ENCODE measurements around the gene MRPS22.

Gene MRPS22

GRCh38 chr3:139318431-139318816 lies 25.4 kb upstream of the MRPS22 start:
- H3K9me3 ChIP-seq (ENCODE audit: low read length), result no peaks in the 10 kb centered on the region
- no peak overlapping the region for H3K4me3 ChIP-seq (ENCODE audit: low read length)

GRCh38 chr3:139318826-139319225 lies 25.0 kb upstream of the MRPS22 start:
- Histone ChIP-seq H3K4me3 (ENCODE audit: low read length) (no peak overlapping the region), H3K4me1 (ENCODE audit: insufficient read depth, low read length) (no peaks in the 10 kb centered on the region), H3K36me3 (ENCODE audit: insufficient read depth, low read length) (no peaks in the 10 kb centered on the region), H2AFZ (ENCODE audit: low read depth, low read length) (no peak overlapping the region), H3K27me3 (ENCODE audit: insufficient read depth, low read length) (peaks cover 12% of the 10 kb centered on the region), H3K9me3 (ENCODE audit: low read length) (no peaks in the 10 kb centered on the region)

More at GRCh38 chr3:139318431-139318816, 25.4 kb upstream of the MRPS22 start:
- Histone ChIP-seq H3K4me1 (ENCODE audit: insufficient read depth, low read length) (no peaks in the 10 kb centered on the region), H3K27me3 (ENCODE audit: insufficient read depth, low read length) (peaks cover 12% of the 10 kb centered on the region), H2AFZ (ENCODE audit: low read depth, low read length) (no peak overlapping the region), H3K36me3 (ENCODE audit: insufficient read depth, low read length) (no peaks in the 10 kb centered on the region)

DNA sequence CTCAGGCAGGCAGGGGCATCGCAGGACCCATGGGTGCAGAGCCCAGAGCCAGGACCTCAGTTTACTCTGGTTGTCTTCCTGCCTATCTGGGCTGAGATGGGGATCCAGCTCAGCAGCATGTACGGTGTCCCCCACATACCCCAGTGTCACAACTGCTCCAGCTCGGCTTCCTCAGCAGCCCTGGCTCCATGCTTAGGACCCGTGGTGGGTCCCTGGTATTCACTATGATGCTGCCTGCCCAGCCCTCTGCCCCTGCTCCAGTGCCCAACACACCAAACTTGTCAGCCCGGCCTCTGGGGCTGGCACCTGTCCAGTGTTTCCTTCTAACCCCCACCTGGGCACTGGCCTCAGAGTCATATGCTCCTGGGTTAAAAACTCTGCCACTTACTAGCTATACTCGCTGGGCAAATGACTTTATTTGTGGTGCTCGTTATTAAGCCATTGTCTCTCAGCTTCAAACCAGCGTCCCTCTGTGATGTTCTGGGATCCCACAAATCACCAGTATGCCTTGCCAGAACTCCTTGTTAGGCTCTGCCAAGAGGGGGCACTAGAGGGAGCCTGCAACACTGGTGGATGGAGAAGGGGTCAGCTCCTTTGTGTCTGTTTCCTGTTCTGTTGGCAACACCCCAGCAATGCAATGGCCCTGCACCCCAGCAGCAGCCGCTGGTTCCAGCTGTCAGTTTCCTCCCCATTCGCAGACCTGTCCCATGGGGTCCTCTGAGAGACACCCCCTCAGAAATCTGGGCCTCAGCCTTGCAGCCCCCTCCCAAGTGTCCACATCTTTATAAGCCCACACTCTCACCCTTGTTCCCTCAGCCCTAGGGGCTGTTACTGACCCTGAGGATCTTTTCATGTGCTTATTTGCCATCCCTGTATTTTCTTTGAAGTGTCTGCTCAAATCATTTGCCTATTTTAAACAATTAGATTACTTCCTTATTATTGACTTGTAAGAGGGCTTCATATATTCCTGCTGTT lies 24.1 kb upstream of the MRPS22 start:
- Histone ChIP-seq H3K27me3 (ENCODE audit: insufficient read depth, low read length) (peaks cover 12% of the 10 kb centered on the region), H3K9me3 (ENCODE audit: low read length) (no peaks in the 10 kb centered on the region), H3K4me3 (ENCODE audit: low read length) (no peak overlapping the region)

GRCh38 chr3:139320551-139321309 lies 23.1 kb upstream of the MRPS22 start:
- Histone ChIP-seq H3K9me3 (ENCODE audit: low read length) (no peaks in the 10 kb centered on the region), H3K27me3 (ENCODE audit: insufficient read depth, low read length) (peaks cover 15% of the 10 kb centered on the region), H2AFZ (ENCODE audit: low read depth, low read length) (no peak overlapping the region), H3K36me3 (ENCODE audit: insufficient read depth, low read length) (no peaks in the 10 kb centered on the region), H3K4me3 (ENCODE audit: low read length) (no peak overlapping the region), H3K4me1 (ENCODE audit: insufficient read depth, low read length) (no peaks in the 10 kb centered on the region)

More for the DNA sequence above, 24.1 kb upstream of the MRPS22 start:
- H3K4me1 ChIP-seq (ENCODE audit: insufficient read depth, low read length), result no peaks in the 10 kb centered on the region
- no peaks in the 10 kb centered on the region for H3K36me3 ChIP-seq (ENCODE audit: insufficient read depth, low read length)
- no peak overlapping the region for H2AFZ ChIP-seq (ENCODE audit: low read depth, low read length)

DNA sequence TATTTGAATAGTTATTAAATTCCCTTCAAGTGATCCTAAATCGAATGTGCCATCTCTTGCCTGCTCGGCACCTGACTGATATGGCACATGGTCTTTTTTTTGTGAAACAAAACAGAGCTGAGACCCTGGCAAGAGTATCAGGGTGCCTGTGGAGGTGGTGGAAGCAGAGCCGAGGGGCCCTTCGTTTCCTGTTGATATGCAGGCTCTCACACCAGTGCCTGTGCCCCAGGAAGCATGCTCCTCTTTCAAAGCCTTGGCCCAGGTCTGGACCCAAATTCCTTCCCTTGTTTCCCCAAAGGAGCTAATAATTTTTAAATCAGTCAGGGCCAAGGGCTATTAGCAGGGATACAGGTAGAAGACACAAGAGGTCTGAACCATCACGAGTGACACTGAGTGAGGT lies 21.5 kb upstream of the MRPS22 start:
- Histone ChIP-seq H3K4me3 (ENCODE audit: low read length) (no peak overlapping the region), H3K4me1 (ENCODE audit: insufficient read depth, low read length) (no peaks in the 10 kb centered on the region), H2AFZ (ENCODE audit: low read depth, low read length) (no peak overlapping the region), H3K36me3 (ENCODE audit: insufficient read depth, low read length) (no peaks in the 10 kb centered on the region), H3K9me3 (ENCODE audit: low read length) (no peaks in the 10 kb centered on the region), H3K27me3 (ENCODE audit: insufficient read depth, low read length) (peaks cover 21% of the 10 kb centered on the region)

DNA sequence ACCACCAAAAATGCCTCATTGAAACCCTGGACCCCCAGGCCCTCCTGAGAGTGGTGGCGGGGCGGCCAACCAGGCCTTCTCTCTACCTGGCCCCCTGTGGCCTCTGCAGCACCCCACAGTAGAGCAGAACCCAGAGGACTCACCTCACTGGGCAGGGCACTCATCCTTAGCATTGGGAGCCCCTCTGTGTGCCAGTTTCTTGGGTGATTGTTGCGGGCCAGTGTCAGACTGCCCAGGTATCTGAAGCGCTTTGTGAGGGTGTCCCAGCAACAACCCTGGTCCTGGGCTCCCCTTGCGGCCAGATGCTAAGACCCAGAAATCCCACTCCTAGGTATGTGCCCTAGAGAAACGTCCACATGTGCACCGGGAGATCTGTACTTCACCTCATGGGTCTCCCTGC lies 20.7 kb upstream of the MRPS22 start:
- H3K27me3 ChIP-seq (ENCODE audit: insufficient read depth, low read length), result peaks cover 25% of the 10 kb centered on the region
- no peaks in the 10 kb centered on the region for H3K36me3 ChIP-seq (ENCODE audit: insufficient read depth, low read length)
- H3K4me3 ChIP-seq (ENCODE audit: low read length), result no peak overlapping the region
- H3K9me3 ChIP-seq (ENCODE audit: low read length), result no peaks in the 10 kb centered on the region
- H3K4me1 ChIP-seq (ENCODE audit: insufficient read depth, low read length), result no peaks in the 10 kb centered on the region
- no peak overlapping the region for H2AFZ ChIP-seq (ENCODE audit: low read depth, low read length)

DNA sequence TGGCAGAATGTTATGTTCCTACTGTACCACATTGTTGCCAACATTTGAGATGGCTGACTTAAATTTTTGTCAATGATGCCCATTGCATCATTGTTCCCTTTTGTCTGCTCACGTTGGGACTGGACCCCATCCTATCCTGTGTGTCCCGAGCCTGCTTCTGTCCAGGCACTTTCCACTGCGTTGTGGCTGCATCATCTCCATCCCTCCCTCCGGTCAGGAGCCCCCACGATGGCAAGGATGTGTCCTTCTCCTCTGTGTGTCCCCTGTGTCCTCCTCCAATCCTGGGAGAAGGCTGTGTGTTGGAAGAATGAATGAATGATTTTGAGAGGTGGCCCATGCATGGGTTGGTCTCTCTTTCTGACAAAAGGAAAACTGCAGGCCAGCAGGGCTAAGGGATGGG lies 19.4 kb upstream of the MRPS22 start:
- no peaks in the 10 kb centered on the region for H3K4me1 ChIP-seq (ENCODE audit: insufficient read depth, low read length)
- peaks cover 29% of the 10 kb centered on the region for H3K27me3 ChIP-seq (ENCODE audit: insufficient read depth, low read length)
- no peaks in the 10 kb centered on the region for H3K9me3 ChIP-seq (ENCODE audit: low read length)
- no peak overlapping the region for H3K4me3 ChIP-seq (ENCODE audit: low read length)
- H2AFZ ChIP-seq (ENCODE audit: low read depth, low read length), result no peak overlapping the region
- no peaks in the 10 kb centered on the region for H3K36me3 ChIP-seq (ENCODE audit: insufficient read depth, low read length)

GRCh38 chr3:139325551-139325950 lies 18.3 kb upstream of the MRPS22 start:
- Histone ChIP-seq H3K27me3 (ENCODE audit: insufficient read depth, low read length) (peaks cover 29% of the 10 kb centered on the region), H2AFZ (ENCODE audit: low read depth, low read length) (no peak overlapping the region), H3K4me1 (ENCODE audit: insufficient read depth, low read length) (no peaks in the 10 kb centered on the region), H3K9me3 (ENCODE audit: low read length) (no peaks in the 10 kb centered on the region), H3K36me3 (ENCODE audit: insufficient read depth, low read length) (no peaks in the 10 kb centered on the region), H3K4me3 (ENCODE audit: low read length) (no peak overlapping the region)

- Histone ChIP-seq H2AFZ (ENCODE audit: low read depth, low read length) (no peak overlapping the region), H3K4me1 (ENCODE audit: insufficient read depth, low read length) (no peaks in the 10 kb centered on the region), H3K36me3 (ENCODE audit: insufficient read depth, low read length) (no peaks in the 10 kb centered on the region), H3K4me3 (ENCODE audit: low read length) (no peak overlapping the region), H3K9me3 (ENCODE audit: low read length) (no peaks in the 10 kb centered on the region), H3K27me3 (ENCODE audit: insufficient read depth, low read length) (peaks cover 28% of the 10 kb centered on the region)
Measured at GRCh38 chr3:139326131-139326530, 17.7 kb upstream of the MRPS22 start.

GRCh38 chr3:139326707-139327106 lies 17.1 kb upstream of the MRPS22 start:
- H3K27me3 ChIP-seq (ENCODE audit: insufficient read depth, low read length), result peaks cover 24% of the 10 kb centered on the region
- H3K9me3 ChIP-seq (ENCODE audit: low read length), result no peaks in the 10 kb centered on the region
- no peak overlapping the region for H3K4me3 ChIP-seq (ENCODE audit: low read length)
- no peaks in the 10 kb centered on the region for H3K36me3 ChIP-seq (ENCODE audit: insufficient read depth, low read length)
- no peak overlapping the region for H2AFZ ChIP-seq (ENCODE audit: low read depth, low read length)
- no peaks in the 10 kb centered on the region for H3K4me1 ChIP-seq (ENCODE audit: insufficient read depth, low read length)

GRCh38 chr3:139327231-139327630 lies 16.6 kb upstream of the MRPS22 start:
- Histone ChIP-seq H3K27me3 (ENCODE audit: insufficient read depth, low read length) (peaks cover 25% of the 10 kb centered on the region), H3K4me3 (ENCODE audit: low read length) (no peak overlapping the region), H2AFZ (ENCODE audit: low read depth, low read length) (no peak overlapping the region), H3K4me1 (ENCODE audit: insufficient read depth, low read length) (no peaks in the 10 kb centered on the region), H3K36me3 (ENCODE audit: insufficient read depth, low read length) (no peaks in the 10 kb centered on the region), H3K9me3 (ENCODE audit: low read length) (no peaks in the 10 kb centered on the region)

DNA sequence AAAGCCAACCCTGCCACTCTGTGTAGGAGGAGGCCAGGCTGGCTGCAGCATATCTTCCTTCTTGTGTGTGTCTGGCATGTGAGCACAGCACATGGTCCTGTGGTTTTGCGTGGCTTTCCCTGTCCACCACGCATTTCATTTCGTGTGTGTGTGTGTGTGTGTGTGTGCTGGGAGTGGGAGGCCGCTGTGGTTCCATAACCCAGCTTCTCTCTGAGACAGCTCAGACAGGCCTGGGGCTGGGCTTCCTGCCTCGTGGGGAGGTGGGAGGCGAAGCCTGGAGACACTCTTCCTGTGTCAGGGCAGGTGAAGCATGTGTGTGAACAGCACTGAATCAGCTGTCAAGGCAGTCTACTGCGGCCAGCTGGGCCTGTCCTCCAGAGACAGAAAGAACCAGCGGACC lies 16.0 kb upstream of the MRPS22 start:
- H3K27me3 ChIP-seq (ENCODE audit: insufficient read depth, low read length), result peaks cover 26% of the 10 kb centered on the region
- H3K36me3 ChIP-seq (ENCODE audit: insufficient read depth, low read length), result no peaks in the 10 kb centered on the region

GRCh38 chr3:139328356-139328755 lies 15.5 kb upstream of the MRPS22 start:
- H3K4me3 ChIP-seq (ENCODE audit: low read length), result no peak overlapping the region
- no peaks in the 10 kb centered on the region for H3K36me3 ChIP-seq (ENCODE audit: insufficient read depth, low read length)
- no peaks in the 10 kb centered on the region for H3K9me3 ChIP-seq (ENCODE audit: low read length)
- H3K27me3 ChIP-seq (ENCODE audit: insufficient read depth, low read length), result peaks cover 23% of the 10 kb centered on the region
- H3K4me1 ChIP-seq (ENCODE audit: insufficient read depth, low read length), result no peaks in the 10 kb centered on the region
- H2AFZ ChIP-seq (ENCODE audit: low read depth, low read length), result no peak overlapping the region

More for the DNA sequence above, 16.0 kb upstream of the MRPS22 start:
- no peaks in the 10 kb centered on the region for H3K4me1 ChIP-seq (ENCODE audit: insufficient read depth, low read length)
- H3K4me3 ChIP-seq (ENCODE audit: low read length), result no peak overlapping the region
- H3K9me3 ChIP-seq (ENCODE audit: low read length), result no peaks in the 10 kb centered on the region
- H2AFZ ChIP-seq (ENCODE audit: low read depth, low read length), result no peak overlapping the region

Measured in neuron (in vitro differentiated cells).